A673 (cell line): ENCODE results near the gene CDH9.

Experiments
- CTCF ChIP-seq: fragments of 300-800, 200-600 bp; sonication (generic); conservative IDR thresholded peaks from 2 replicates; pipeline ENCODE4 v1.5.1; 2017; ENCODE audit warnings: low read depth, mild to moderate bottlenecking, antibody characterized with exemption, low read length, moderate library complexity, mixed read lengths
- EZH2 ChIP-seq: fragments of 200-600 bp; sonication (generic); IDR thresholded peaks from 2 replicates; pipeline ENCODE4 v1.6.1; 2017; ENCODE audit warnings: borderline replicate concordance, low read depth, mild to moderate bottlenecking, mixed read lengths, antibody characterized with exemption, low read length; ENCODE audit not compliant: poor library complexity, severe bottlenecking

- no peak for TF ChIP-seq EZH2
- no peak for TF ChIP-seq CTCF
Measured at GRCh38 chr5:27083449-27084415, 45.3 kb upstream of the CDH9 start.
